ENCODE measurements around the gene SCUBE3.

SCUBE3 gene

DNA sequence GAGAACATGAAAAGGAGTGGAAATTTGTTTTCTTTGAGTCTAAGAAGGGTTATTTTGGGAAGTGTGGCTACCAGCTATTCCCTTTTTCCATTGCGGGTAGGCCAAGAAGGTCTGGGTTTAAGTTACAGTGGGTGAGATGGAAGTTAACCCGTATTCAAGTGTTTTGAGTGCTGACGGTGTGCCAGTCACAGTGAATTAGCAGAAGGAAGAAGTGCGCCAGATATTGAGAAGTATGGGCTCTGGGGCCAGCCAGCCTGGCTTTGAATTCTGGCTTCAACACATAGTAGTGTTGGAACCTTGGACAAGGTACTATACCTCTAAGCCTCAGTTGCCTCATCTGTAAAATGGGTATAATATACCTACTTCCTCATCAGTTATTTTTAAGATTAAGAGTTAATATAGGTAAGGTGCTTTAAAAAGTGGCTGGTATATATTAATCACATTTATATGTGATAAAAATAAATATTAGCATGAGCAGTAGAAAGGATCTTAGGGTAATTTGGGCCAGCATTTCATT, 62.0 kb downstream of the SCUBE3 start:
- DNase-seq = no peak

DNA sequence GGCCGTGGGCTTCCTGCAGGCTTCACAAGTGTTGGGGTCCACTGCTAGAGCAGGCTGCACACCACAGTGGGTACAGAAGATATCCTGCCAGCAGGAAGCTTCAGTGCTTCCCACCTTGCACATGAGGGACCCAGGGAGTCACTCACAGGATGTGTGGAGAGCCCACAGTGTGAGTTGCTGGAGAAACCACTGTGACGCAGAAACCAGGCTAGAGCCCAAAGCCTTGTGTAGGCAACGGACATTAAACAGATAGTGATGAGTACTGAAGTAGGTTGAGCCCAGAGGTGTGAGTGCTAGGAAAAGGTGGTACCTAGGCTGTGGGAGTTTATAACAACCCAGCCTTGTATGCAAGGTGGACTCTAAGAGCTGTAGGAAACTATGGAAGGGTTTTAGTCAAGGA, 65.0 kb downstream of the SCUBE3 start:
- DNase-seq = no peak

DNA sequence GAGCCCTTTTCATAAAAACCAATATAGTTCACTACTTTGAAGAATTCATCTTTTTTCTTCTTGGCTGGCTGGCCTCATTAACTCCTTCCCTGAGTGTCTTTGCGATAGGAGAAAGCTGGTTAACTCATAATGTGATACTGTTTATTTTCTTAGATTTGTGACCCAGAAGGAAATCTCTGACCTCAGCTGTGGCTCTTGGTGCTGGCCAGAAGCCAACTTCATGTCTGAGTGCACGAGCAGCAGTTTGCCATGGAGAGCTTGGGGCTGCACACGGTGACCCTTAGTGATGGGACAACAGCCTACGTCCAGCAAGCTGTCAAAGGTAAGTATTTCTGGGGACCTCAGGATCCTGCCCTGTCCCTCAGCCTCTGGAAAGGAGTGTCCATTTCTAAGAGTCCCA, 67.1 kb downstream of the SCUBE3 start:
- no peak for DNase-seq

DNA sequence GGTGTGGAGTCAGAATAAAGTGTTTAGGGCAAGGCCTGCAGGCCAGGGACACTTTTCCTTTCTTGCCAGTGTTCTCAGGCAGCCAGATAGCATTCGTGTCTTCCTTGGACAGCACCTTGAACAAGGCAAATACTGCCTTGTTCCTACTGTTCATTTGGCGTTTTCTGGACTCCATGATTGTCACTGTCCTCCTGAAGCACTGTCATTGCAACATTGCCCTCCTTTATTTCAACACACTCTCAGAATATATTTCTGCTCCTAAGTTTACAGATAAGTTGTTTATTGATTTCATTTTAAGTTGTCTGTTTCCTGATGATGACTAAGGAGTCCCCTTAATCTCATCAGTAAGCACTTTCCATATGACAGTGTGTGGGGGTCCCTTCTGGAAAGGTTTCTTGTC, 68.7 kb downstream of the SCUBE3 start:
- no peak for DNase-seq

DNA sequence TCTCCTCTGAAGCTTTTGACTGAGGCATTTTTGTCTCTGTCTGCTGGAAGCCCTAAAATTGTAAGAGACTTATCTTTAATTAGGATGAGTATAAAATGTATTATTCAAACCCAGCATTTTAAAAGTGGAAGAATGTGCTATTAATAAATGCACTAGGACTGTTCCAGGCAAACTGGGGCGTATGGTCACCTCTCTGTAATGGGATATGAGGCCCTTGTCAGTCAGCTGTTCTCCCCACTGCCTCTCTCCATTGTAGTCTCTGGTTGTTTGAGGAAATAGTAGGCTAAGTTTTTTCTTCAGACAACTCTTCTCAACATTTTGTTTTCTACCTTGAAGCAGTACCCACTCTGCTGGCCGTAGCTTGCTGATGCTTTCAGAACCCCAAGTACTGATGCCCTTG, 69.6 kb downstream of the SCUBE3 start:
- no peak for DNase-seq

DNA sequence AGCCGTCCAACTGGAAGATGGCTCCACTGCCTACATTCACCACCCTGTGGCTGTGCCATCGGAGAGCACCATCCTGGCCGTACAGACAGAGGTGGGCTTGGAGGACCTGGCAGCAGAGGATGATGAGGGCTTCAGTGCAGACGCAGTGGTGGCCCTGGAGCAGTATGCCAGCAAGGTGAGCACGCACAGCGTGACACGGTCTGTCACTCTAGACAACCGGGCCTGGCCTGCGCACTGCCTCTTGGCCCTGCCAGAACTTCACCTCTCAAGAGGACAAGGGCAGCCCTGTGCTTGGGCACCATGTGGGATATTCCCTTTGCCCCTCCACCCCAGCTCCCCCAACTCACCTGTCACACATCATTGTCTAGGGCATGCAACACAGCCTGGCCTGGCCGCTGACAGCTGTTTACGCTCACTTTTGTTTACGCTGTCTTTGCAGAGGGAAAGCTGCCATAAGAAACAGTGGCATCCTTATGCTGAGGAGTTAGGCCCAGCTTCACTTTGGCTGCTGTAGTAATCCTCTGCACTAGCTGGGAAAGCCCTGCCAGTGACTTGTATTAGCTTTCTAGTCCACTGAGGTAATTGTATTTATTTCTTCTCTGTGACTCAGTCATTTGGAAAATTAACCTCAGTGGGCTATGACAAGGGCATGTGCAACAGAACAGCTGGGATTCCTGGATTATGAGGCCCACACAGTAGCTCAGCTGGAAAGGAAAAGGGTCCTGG, 74.1 kb downstream of the SCUBE3 start:
- no peak for DNase-seq

DNA sequence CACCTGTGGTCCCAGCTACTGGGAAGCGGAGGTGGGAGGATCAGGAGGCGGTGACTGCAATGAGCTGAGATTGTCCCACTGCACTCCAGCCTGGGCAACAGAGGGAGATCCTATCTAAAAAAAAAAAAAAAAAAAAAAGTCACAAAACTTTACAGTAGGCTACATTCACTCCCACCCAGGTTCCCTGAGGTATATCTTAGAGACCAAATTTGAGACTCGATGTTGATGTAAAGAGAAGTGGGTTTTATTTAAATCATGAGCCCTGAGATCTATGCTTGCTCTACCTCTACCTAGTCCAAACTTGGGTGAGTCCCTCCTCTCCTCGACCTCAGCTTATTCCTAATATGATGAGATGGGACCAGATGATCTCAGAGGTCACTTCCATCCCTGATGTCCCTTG, 75.1 kb downstream of the SCUBE3 start:
- DNase-seq = no peak

DNA sequence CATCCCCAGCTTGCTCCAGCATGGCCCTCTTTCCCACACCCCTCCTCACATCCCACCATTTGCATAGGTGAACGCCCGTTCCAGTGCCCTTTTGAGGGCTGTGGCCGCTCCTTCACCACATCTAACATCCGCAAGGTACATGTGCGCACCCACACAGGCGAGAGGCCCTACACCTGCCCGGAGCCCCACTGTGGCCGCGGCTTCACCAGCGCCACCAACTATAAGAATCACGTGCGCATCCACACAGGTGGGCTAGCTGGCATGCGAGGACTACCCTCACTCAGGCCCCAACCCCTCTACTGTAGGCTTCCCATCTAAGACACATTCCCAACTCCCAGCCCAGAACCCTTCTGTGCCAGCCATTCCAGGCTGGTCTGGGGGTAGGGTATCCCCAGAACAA, 77.7 kb downstream of the SCUBE3 start:
- DNase-seq = no peak

DNA sequence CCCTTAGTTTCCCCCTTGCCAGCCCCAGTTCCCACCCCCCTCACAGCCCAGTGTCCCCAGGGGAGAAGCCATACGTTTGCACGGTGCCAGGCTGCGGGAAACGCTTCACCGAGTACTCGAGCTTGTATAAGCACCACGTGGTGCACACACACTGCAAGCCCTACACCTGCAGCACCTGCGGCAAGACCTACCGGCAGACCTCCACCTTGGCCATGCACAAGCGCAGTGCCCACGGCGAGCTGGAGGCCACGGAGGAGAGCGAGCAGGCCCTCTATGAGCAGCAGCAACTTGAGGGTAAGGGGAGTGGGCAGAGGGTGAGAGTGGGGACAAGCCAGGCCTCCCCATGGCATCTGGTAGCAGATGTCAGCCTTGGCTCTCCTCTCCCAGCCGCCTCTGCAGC, 78.7 kb downstream of the SCUBE3 start:
- DNase-seq = no peak

DNA sequence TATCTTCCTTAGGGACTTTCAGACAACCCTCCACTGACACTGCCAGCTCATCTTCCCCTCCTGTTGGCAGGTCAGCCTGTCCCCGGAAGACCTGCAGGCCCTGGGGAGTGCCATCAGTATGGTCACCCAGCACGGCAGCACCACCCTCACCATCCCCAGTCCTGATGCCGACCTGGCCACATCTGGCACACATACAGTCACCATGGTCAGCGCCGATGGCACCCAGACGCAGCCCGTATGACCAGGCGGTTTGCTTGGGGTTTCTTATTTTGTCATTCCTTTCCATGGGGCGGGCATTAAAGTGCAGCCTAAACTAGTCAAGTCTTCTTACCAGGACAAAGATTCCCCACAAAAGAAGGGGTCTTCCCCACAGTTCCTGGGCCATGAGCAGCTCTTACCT, 79.9 kb downstream of the SCUBE3 start:
- no peak for DNase-seq

DNA sequence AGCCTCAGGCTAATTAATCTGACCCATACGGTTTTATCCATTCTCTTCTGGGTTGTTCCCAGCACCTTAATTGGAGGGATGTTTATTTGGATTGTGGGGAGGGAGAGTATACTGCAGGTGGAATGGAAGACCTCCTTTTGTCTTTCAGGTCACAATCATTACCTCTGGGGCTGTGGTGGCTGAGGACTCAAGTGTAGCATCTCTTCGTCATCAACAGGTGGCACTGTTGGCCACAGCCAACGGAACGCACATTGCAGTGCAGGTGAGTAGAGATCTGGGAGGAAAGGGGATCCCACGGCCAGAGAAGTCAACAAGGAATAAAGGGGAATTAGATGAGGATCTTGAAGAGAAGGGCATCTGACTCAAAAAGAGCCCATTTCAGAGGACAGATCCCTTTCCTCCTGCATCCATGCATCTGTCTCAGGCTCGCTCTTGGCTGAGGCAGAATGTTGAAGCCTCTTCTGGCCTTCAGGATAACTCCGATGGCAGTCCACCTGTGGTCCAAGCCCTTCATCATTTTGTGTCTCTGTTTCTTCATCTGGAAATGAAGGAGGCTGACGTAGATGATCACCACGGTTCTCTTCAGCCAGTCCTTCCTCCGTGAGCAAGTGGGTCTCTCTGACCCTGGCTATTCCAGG, 80.7 kb downstream of the SCUBE3 start:
- DNase-seq = peak; percentile 36

DNA sequence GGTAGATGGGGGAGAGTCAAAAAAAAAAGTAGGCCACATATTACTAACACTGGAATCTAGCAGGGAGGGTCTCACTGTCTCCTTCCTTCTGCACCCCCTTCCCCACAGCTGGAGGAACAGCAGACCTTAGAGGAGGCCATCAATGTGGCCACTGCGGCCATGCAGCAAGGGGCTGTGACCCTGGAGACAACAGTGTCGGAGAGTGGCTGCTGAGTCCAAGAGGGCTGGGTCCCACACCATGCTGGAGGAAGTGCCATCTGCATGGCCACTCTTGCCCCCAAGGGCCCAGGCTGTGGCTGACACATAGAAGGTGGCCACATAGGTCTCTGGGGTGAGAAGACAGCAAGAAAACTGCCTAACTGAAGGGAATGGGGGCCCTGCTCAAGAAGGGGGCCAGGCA, 81.3 kb downstream of the SCUBE3 start:
- DNase-seq = no peak

DNA sequence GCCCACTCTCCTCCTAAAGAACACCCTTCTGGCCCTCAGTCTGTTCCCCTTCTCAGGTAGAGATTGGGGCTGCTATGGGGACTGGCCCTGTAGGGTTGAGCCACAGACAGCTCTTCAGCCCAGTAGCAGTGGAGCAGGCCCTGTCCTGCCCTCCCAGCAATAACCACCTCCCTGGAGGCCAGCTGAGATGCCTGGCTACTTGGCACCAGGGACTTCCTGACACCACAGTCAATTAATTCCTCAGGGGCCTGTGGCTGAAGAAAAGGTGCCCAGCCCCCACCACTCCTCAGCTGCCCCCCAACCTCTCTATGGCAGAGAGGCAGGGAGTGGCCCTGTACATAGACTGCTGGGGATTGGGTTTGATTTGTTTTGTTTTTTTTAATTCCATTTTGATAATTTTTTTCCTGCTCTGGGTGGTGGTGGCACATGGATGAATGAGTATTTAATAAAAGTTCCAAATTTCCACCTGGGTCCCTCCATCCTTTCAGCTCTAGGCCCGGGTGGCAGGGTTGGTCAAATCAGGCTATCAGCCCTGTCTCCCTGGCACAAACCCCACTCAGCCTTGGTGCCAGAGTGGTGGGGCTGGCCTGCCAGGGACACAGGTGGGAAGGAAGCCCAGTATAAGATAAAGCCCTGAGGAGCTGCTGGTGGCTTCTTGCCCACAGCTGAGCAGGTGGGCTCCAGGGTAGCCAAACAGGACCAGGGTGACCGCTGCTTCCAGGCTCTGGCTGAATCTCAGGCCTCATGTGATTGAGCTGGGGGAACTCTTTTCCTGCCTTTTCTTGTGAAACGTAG, 82.0 kb downstream of the SCUBE3 start:
- DNase-seq = no peak

DNA sequence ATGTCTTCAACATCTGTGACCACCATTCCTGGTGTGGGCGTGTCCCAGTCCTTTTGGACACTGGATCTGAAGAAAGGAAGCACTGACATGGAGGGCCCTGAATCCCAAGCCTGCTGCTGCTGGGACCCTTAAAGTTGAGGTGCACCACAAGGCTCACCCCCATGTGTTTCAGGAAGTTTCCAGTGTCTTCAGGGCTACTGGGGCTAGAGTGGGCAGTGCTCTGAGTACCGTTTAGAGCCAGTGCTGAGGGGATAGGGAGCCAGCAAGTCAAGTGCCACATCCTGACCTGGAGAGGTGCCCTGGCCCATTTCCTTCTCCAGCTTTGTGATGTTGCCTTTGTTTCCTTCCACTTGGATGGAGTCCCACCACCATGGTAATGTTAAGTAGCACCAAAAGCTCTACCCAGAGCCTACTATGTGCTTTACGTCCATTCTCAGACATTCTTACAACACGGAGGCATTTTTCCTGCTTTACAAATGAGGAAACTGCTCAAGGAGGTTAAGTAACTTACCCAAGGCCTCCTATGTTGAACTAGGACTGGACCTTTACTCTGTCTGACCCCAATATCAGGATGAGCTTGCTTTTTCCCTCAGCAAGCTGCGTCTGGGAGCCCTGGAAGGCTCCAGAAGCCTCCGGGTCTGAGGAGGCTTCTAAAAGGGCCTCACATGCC, 83.3 kb downstream of the SCUBE3 start:
- no peak for DNase-seq

DNA sequence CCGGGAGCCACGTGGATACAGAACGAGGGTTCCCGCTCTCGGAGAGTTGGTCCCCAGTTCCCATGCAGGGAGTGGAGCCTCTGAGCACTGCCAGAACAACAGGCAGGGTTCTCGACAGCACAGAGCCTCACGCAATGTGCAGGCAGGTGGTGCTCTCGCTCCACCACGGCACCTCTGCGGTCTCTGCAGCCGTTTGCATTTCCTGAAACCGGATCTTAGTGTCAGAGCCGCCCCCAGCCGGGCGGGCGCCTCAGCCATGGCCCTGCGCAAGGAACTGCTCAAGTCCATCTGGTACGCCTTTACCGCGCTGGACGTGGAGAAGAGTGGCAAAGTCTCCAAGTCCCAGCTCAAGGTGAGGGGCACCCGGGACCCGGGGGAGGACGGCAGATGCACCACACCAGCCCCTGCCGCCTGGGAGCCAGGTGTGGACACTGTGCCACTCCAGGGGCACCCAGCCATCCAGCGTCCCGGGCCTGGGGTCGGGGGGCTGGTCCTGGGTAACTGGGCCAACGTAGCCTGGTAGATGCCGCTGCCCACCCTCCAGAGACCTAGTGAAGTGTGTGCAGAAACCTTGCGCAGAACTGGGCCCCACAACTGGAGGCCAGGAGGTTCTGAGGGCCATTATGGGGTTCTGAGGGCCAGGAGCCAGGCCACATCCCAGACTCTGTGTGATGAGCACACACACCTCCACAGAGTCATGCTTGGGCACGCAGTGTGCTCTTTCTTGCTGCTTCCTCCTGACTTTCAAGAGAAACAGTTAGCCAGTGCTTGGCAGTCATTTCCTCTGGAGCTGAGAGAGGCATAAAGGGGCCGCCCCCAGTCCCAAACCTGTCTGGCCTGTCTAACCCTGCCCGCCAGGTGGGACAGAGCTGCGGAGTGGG, 84.1 kb downstream of the SCUBE3 start, which contains the start of gene DEF6:
DEF6 (plus strand) TSS at position 218 of the 881 bp plus-strand sequence; CDS start at position 257, 39 bp downstream.
- peak; percentile 79 for DNase-seq

DNA sequence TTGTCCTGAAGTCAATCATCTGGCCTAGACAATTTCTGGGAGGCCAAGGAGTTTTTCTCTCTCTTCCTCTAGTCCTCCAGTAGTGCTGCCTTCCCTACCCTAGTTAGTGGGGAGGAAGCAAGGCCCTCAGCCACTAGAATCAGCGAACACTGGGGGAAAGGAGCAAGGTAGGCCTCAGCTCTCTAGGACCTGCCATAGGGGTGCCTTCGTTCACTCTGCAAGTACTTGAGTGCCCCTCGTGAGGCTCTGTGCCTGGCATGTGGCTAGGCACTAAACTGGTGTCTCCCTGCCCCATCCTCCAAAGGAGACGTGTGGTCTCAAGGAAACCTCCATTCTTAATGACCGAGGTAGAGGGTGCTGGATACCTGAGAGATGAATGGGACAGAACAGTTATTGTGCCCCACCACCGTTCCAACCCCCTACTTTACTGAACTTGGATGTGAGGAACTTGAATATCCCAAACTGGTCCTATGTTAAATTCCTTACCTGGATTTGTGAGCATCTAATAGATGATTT, 84.9 kb downstream of the SCUBE3 start:
- no peak for DNase-seq

DNA sequence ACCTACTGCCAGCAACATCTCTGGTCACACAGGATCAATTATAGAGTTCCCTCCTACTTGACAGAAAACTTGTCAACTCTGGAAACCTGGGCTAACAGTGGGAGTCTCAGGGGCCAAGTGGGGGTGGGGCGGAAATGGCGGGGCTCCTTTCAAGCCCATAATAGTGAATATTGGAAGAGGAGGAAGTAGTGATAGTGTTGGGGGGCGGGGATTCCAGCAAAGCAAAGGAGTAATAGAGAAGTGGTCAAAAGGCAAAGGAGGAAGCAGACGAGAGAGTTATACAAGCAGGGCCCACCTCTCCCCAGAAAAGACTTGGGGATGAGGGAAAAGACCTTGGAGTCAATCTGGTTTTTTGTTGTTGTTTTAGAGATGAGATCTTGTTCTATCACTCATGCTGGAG, 85.9 kb downstream of the SCUBE3 start:
- no peak for DNase-seq

DNA sequence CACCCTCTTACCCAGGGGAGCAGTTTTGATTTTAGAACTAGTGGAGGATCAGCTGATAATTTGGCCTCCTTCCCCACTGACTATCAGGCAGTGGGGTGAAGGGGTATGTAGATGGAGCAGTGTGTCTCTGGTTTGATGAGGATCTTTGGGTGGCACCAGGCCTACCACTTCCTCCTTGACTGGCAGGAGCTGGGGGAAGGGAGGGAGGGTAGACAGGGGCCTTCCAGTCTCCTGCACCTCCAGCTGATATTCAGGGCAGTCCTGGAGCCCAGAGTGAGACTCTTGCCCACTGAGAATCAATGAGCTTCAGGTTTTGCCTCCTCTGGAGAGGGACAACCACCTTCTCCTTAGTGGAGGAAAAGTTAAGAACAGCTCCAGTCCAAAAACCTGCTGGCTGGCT, 87.1 kb downstream of the SCUBE3 start:
- peak; percentile 35 for DNase-seq
